C1 segment of cervical spinal cord (tissue), 14 donors: Measurements from ENCODE around the gene GNA14.
"Not testable (repeated sequence)": the region's sequence is repeated elsewhere in the genome, so short reads cannot be mapped to it uniquely, and the experiment has no call there.

Source experiments
- DNase-seq, 14 donors: peaks; one replicate each; lab custom pipeline; 2025; lab: John Stamatoyannopoulos, UW

Gene GNA14

DNA sequence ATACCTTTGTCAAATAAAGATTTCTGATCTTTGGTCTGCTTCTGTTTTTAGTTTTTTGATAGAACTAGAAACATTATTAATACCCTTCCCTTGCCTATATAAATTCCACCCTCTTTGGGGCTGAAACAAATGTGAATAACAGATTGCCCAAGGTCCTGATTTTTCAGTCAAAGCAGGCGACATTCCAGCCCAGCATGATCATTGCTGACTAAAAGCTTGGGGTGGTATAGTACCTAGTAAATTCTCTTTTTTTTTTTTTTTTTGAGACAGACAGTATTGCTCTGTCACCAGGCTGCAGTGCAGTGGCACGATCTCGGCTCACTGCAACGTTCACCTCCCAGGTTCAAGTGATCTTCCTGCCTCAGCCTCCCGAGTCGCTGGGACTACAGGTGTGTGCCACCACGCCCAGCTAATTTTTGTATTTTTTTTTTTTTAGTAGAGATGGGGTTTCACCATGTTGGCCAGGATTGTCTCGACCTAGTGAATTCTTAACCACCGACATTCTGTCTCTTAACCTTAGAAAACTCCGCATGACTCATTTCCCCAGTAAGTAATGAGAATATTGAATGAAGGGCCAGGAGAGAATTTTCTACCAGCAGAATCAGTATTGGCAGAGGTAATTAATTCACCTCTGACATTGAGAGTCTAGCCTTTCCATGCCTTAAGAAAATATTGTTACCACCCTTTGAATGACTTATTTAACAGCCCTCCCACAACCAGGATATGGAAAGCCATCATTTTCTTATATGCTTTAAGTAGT lies 226.4 kb downstream of the GNA14 start:
- no peak for DNase-seq

DNA sequence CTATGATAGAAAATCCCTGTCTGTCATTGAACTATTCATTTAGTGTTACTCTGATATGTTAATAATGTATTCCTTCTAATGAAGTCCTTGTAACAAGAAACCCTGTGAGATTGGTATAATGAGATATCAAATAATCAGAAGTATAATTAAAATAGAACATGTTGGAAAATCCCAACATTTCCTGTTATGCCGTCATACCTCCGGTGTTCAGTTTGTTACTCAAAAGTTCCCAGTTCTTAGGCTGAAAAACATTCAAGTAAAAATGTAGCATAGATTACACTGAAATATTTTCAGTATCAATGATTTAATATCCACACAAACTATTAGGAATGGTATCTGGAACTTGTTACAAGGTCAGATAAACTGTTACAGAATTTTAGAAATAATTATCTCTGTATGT lies 227.5 kb downstream of the GNA14 start:
- DNase-seq, result no peak

DNA sequence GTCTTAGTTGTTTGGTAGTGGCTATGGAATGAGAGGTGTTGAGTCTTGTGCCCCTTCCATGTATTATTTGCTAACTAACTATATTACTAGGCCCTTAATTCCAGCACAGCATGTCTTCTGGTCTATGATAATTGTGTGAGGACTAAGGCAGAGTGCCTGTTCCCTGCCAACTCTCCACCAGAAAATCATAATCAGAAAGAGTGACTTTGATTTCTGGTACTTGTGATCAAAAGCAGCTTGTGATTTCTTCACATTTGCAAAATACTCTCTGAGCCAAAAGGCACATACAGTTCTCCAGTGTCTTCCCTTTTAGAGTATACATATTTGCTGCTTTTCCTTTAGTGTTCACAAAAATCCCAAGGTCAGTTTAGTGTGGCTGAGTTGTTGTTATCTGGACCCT lies 229.9 kb downstream of the GNA14 start:
- DNase-seq, result no peak

DNA sequence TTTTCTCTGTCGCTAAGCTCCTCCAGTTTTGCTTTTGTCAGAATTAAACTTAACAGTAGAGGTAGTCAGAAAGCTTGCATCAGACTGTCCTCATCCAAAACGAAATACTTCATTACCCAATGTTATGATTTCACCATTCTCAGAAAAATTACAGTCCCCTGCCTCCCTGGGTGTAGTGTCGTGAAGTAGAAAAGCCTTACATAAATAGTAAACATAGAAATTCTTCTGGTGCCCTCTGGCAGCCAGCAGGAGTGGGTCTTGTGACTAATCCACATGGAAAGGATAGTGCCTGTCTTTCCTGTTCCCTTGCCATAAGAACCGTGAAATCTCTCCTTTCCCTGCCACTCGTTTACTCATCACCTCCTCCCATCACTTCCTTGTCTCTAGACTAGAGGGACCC lies 230.6 kb downstream of the GNA14 start:
- no peak for DNase-seq

DNA sequence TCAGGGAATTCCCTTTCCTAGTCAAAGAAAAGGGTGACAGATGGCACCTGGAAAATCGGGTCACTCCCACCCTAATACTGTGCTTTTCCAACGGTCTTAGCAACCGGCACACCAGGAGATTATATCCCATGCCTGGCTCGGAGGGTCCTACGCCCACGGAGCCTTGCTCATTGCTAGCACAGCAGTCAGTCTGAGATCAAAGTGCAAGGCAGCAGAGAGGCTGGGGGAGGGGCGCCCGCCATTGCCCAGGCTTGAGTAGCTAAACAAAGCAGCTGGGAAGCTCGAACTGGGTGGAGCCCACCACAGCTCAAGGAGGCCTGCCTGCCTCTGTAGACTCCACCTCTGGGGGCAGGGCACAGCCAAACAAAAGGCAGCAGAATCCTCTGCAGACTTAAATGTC lies 239.6 kb downstream of the GNA14 start:
- DNase-seq, result not testable (repeated sequence)

DNA sequence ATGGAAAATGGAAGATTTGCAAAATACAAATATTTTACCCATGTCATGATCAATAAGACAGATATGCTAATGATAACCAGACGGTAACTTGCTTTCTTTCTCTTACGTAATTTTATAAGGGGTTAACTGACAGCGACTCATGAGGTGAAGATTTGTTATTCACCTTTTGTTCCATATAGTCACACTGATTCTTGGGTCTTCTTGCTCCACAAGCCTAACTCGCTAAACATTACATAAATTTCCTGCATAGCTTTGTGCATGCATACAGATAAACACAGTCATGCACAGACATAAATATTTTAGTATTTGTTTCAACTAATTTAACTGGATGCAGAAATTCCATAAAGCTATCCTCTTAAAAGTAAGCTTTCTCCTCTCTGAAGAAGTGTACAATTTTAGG lies 244.9 kb downstream of the GNA14 start:
- DNase-seq, result no peak

DNA sequence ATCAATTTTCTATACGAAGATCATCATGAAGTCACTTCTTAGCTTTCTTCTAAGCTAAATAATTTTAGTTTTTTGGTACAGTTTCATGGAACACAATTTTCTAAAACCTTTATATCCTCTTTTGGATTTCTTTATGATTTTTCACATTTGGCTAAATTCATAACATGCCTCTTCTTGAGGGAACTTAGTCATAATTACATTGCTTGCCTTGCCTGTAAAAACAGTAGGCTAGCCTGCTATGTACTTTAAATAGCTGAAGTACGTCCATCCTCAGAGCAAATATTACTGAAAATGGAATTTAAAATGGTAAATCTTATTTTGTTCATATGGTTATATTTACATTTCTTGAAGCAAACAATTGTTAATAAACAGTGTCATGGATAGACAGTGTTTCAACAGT lies 245.8 kb downstream of the GNA14 start:
- DNase-seq, result no peak

DNA sequence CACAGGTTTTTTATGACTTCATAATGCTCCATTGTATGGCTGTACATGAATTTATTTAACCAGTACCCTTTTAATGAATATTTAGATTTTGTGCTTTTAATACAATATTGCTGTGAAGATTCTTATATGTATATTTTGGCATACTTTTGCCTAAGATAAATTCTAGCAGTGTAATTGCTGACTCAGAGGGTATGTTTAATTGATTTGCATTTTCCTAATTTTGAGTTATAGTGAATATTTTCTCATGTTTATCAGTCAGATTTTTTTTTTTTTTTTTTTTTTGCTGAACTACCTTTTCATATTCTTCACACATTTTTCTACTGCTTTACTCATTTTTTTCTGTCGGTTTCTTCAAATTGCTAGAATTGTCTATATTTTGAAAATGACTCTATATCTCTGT lies 248.2 kb downstream of the GNA14 start:
- no peak for DNase-seq

DNA sequence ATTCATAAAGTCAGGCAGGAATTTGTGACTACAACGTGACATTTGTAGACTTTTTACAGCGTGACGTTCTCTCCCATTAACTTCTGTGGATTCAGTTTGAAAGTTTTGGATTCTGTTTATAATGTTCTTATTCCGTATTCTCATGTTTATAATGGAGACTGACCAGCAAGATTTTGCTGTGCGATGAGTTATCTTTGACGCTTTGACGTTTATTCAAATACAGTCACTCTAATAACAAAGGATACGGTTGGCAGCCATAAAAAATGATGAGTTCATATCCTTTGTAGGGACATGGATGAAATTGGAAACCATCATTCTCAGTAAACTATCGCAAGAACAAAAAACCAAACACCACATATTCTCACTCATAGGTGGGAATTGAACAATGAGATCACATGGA lies 249.5 kb downstream of the GNA14 start:
- DNase-seq, result not testable (repeated sequence)

DNA sequence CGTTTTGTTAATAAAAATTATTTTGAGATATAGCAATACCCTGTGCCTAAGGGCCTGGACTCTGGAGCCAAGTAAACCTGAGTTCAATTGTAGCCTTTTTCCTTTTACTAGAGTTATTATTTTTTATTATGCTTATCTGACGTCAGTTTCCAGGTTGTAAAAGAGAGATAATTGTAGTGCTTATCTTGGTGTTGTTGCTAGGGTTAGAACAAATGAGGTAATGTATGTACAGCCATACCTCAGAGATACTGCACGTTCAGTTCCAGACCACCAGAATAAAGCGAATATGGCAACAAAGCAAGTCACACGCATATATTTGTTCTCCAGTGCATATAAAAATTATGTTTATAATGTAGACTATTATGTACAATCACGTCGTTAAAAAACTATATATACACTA lies 255.8 kb downstream of the GNA14 start:
- DNase-seq, result no peak

DNA sequence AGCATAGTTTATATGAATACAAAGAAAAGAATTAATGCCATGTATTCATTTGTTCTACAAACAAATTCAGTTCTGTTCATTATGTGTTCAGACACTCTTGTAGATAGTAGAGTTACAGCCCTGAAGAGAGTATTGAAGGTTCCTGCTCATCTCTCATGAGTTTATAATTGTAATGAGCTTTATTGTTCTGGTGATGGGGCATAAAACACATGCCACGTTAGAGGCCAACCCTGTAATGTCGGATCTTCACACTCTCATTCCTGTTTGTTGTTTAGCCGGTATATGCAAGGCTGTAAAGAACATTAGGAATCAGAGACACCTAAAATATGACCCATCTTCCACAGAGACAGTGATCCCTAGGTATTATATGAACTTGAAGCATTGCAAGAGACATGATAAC lies 256.3 kb downstream of the GNA14 start:
- DNase-seq, result no peak

DNA sequence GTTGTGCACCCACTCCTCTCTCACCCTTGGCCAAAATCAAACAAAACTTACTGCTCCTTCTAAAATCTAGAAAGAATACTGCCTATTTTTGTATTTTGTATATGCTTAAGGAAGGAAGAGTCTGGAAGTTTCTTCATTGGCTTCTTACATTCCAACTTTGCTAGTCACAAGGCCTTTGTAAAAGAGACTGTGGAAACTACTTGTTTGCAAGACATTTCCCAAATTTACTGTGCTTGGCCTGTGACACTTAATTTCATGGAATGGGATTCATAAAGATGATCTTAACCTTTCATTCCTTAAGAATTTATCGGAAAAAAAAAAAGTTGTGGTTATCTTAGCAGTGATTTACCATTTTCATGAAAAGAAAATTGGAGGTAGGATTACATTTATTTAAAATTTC lies 261.9 kb downstream of the GNA14 start:
- DNase-seq, result no peak

DNA sequence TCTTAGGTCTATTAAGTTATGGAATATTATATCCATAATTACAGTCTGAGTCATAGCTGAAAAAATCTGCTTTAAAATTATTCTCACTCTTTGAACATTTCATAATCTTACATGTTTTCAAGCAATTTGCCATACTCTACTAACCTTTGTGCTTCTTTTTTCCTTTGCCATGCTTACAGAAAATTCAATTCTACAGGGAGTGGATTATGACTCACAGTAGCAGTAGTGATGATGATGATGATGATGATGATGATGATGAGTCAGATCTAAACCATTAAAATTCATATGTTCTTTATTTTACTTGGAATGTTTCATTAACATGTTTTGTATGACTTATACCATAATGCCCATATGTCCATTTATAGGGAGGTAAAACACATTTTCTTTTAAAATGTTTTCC lies 263.7 kb downstream of the GNA14 start:
- DNase-seq, result no peak

DNA sequence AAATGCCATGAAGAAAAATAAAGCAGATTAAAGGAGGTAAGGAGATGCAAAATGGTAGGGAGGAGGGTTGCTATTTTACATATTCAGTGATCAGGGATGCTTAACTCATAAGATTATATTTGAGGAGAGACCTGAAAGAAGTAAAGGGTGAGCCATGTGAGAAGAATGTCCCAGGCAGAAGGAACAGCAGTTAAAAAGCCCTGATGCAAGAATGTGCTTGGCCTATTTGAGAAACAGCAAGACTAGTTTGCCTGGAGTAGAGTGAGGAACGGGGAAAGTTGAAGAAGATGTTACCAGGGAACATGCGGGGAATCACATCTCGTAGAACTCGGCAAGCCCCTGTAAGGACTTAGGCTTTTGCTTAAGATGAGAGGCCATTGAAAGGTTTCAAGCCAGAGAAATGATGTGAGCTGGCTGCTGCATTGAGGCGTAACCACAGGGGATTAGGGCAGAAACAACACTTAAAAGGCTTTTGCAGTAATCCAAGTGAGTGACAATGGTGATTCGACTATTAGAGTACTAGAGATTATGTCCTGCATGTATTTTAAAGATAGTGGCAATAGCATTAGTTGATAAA lies 272.1 kb downstream of the GNA14 start:
- DNase-seq, result no peak

DNA sequence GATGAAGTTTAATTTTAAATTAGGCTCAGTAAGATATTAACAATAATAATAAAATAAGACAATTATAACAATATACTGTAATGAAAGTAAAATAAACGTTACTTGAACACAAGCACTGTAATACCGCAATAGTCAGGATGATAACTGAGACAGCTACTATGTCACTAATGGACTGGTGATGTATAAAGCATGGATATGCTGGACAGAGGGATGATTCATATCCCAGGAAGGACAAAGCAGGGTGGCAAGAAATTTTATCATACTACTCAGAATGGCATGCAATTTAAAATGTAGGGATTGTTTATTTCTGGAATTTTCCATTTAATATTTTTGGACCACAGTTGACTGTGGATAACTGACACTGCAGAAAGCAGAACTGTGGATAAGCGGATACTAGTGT lies 273.9 kb downstream of the GNA14 start:
- DNase-seq, result no peak
